ENCODE results near the gene THYN1.

THYN1 gene

DNA sequence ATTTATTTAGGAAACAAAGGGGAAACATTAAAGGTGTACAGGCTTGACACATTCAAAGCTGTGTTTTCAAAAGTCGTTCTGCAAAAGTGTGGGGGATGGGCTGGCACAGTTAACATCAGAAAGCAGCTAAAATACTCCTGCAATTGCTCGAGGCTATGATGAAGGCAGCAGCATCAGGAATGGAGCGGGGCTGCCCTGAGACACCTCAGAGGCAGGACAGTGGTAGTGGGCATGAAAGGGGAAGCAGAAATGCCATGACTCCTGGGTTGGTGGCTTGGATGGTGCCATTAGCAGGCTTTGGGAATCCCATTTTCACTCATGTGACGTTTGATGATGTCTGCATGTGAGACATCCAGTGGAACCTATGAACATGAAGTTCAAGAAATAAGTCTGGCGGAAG, 30.0 kb downstream of the THYN1 start:
- no peak for DNase-seq (ENCODE audit: low read depth)

DNA sequence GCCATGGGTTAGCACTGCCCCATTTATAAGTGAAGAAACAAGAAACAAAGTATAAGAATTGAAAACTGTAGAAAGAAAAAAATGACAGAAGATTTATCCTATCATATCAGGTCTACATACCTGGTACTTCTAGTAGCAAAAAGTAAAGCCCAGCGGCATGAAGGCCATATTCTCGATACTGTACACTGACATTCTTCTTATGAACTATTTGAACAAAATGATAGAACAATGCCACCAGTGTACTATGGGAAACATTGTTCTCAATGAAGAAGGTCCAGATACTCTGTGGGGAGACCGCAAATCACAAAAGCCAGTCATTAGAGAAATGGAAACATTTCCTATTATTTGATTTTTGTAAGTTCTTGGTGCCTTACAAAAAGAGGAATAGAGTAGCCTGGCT, 36.3 kb downstream of the THYN1 start:
- no peak for DNase-seq (ENCODE audit: low read depth)

DNA sequence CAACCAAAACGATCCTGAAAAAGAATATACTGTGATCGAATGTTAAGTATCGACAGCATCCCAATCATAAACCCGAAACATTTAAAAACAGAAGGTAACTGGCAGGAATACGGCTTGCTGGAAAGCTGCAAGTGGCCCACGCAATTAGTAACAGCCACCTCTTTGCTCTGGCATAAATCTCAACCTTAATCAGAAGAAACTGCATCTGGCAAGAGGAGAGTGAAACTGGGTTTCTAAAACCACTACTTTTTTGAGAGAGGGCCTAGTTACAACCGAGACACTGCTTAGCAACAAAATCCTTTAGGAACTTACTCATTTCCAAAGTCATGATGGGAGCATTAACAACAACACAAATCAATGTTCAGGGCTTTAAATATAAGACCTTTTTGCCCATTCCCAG, 37.3 kb downstream of the THYN1 start:
- no peak for DNase-seq (ENCODE audit: low read depth)

DNA sequence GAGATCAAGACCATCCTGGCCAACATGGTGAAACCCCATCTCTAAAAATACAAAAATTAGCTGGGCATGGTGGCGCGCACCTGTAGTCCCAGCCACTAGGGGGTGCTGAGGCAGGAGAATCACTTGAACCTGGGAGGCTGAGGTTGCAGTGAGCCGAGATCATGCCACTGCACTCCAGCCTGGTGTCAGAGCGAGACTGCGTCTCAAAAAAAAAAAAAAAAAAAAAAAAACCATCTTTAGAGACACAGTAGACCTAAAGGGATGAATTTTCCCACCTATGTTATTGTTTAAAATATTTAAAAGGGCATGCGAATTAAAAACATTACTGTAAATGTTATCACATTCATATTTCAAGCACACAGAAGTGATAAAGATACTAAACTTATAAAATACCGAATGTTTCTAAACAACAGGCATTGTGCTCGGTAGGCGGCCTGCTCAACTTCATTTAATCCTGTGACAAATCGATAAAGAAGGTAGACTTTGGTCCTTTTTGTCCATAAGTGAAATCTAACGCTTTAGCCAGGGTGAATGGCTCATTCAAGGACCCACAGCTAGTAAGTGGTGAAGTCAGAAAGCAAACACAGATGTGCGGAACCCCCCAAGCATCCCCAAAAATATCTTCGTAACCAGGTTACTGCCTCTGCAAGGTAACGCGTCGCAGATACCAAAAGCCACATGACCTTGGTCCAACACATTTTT, 45.5 kb downstream of the THYN1 start:
- DNase-seq (ENCODE audit: low read depth), result peak; percentile 21

DNA sequence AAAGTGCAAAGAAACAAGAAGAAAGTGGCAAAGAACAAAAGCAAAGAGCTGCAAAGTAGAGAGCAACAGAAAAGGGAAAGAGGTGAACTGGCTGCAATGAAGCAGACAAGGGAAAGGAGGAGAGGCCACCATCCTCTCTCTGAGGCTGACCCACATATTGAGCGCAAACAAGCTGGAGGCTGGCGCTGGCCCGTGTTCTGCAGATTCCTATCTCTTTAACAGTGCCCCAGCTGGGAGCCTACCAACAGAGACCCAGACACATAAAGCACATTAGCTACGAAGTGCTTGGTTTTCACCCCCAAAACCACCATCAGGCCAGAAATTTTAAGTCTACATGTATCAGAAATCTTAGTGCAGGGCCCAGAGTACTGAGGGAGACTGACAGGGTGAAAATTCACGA, 47.0 kb downstream of the THYN1 start:
- no peak for DNase-seq (ENCODE audit: low read depth)

DNA sequence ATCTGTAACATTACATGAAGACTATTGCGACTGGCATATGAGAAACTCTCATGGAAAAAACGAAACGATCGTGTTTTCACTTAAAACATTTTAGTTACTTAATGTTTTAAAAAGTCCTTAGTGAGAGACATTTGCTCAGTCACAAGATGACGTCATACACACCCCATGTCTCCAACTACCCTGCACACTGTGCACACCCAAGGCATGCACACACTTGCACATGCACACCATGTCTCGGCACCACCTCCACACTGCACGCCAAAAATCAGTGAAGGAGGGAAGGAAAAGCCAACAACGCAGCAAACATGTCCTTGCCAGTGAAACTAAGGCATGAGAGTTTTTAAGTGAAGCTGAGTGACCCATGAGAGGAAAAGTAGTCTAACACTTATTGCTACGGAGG, 47.4 kb downstream of the THYN1 start:
- no peak for DNase-seq (ENCODE audit: low read depth)

DNA sequence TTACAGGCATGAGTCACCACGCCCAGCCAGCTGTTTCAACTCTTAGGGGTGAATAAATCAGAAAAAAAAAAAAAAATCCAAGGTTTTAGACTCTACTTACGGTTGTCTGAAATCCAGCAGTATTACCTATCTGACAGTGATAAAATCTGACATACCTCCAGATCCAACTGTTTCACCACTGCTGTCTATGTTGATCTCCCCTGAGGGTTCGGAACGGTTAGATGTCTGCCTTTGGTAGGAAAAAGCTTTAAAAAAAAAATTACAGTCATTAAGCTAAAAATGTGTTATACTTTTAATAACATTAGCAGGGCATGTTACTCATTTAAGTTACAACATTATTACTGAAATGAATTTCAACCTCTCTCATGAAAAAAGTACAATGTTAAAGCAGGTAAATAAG, 50.5 kb downstream of the THYN1 start:
- no peak for DNase-seq (ENCODE audit: low read depth)

DNA sequence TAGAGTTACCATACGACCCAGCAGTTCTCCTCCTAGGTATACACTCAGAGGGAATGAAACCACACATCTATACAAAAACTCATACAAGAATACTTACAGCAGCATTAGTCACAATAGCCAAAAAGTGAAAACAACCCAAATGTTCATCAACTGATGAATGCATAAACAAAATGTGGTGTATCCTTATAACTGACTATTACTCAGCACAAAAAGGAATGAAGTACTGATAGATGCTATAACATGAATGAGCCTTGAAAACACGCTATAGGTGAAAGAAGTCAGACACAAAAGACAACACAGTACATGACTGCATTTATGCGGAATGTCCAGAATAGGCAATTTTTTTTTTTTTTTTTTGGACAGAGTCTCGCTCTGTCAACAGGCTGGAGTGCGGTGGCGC, 52.5 kb downstream of the THYN1 start:
- DNase-seq (ENCODE audit: low read depth), result no peak

DNA sequence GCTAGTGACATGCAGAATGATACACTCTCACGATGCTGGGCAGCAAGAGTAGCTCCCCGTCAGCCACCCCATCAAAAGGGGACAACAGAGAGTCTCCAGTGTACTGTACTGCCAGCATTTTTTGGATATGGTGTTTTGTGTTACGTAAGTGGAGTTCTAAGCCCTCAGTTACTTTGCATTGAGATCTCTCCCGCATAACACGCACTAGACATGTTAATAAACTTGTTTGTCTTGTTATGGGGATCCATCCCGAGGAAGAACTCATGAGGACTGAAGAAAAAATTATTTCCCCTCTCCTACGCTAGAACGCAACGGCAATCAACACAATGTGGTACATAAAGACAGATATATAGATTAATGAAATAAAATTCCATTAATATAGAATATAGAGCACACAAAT, 53.6 kb downstream of the THYN1 start:
- no peak for DNase-seq (ENCODE audit: low read depth)
